Kidney (tissue), 14 donors: ENCODE results near the gene APOC1. TPM values are rescaled to one million over a fixed set of nuclear protein-coding genes. Genes with fewer than 3 reads are reported as not detected.

ENCODE experiments used
- DNase-seq, 5 donors: peaks; one replicate each; pipeline ENCODE4 v3.0.0-alpha.2; 2013 to 2020
- FAIRE-seq: peaks from 2 replicates; lab custom pipeline; 2012; peaks lifted over from hg19 to GRCh38; lab: Jason Lieb, UNC
- H3K27ac ChIP-seq, 2 donors: one replicate each; pipeline ENCODE4 v1.7.0; 2013; ENCODE audit warnings: low read depth in 2 of 2, low read length in 2 of 2, inconsistent platforms in 1 of 2
- H3K27me3 ChIP-seq: one replicate; pipeline ENCODE4 v1.7.1; 2013; ENCODE audit warnings: low read length, inconsistent platforms; ENCODE audit not compliant: control insufficient read depth, insufficient read depth
- H3K36me3 ChIP-seq, 3 donors: one replicate each; pipeline versions ENCODE4 v1.7.0 to v1.7.1; 2013; ENCODE audit warnings: low read length in 3 of 3, control low read depth in 1 of 3, inconsistent platforms in 1 of 3; ENCODE audit not compliant: insufficient read depth in 3 of 3, control insufficient read depth in 2 of 3
- H3K4me1 ChIP-seq, 3 donors: one replicate each; pipeline versions ENCODE4 v1.7.0 to v1.7.1; 2013; ENCODE audit warnings: low read length in 3 of 3, inconsistent platforms in 1 of 3, low read depth in 1 of 3; ENCODE audit not compliant: control insufficient read depth in 2 of 3, insufficient read depth in 2 of 3
- H3K4me3 ChIP-seq, 3 donors: one replicate each; pipeline versions ENCODE4 v1.7.0 to v1.8.1; 2013; ENCODE audit warnings: low read length in 3 of 3, control low read depth in 1 of 3, inconsistent platforms in 1 of 3
- H3K9ac ChIP-seq, 3 donors: one replicate each; pipeline versions ENCODE4 v1.7.0 to v1.7.1; 2013; ENCODE audit warnings: low read length in 3 of 3, control low read depth in 1 of 3, inconsistent platforms in 1 of 3
- H3K9me3 ChIP-seq, 3 donors: one replicate each; pipeline versions ENCODE4 v1.7.0 to v1.7.1; 2013; ENCODE audit warnings: low read length in 3 of 3, control low read depth in 1 of 3, inconsistent platforms in 1 of 3; ENCODE audit not compliant: control insufficient read depth in 2 of 3, insufficient read depth in 1 of 3
- intact Hi-C: fragments of 100-400 bp; cut with DNase I; formaldehyde crosslinking; loops from one replicate; pipeline ENCODE4 v1.11.1; 2022
- polyA plus RNA-seq: library from polyadenylated mRNA; stranded (reverse); fragments of 350-450 nt; fragmentation: Illumina TruSeq; extraction: RNeasy Lipid Tissue Mini Kit (QIAGEN cat#74804); gene quantifications from one replicate; pipeline ENCODE4 v1.2.3, GENCODE V29; 2014; ENCODE audit warnings: low read depth, low replicate concordance; ENCODE audit not compliant: insufficient read depth
- total RNA-seq: library from RNA; stranded (reverse); fragmentation: NEBNext Ultra II Directional; extraction: Animal tissue kit (Norgen Biotek cat#: 25700); gene quantifications from one replicate; pipeline ENCODE4 v1.2.1, GENCODE V29; 2021
- TF ChIP-seq, protein P1 (sequence below): IDR thresholded peaks from 3 replicates; pipeline ENCODE4 v1.5.1; 2012; ENCODE audit warnings: mild to moderate bottlenecking, moderate library complexity, borderline replicate concordance; ENCODE audit not compliant: insufficient read depth; ENCODE audit errors: extremely low read depth
- donor health status: control.
- donor health status: control.
- donor health status: control.
- donor health status: control.
- donor health status: control.
- donor health status: DM: yes; HTN: yes; CAD: no.
- donor health status: Normal renal cell carcinoma (clear cell type).

The APOC1 gene
- total and polyA plus RNA-seq, 2 donors from 2014 or later, result 11.8 to 16.7 TPM

DNA sequence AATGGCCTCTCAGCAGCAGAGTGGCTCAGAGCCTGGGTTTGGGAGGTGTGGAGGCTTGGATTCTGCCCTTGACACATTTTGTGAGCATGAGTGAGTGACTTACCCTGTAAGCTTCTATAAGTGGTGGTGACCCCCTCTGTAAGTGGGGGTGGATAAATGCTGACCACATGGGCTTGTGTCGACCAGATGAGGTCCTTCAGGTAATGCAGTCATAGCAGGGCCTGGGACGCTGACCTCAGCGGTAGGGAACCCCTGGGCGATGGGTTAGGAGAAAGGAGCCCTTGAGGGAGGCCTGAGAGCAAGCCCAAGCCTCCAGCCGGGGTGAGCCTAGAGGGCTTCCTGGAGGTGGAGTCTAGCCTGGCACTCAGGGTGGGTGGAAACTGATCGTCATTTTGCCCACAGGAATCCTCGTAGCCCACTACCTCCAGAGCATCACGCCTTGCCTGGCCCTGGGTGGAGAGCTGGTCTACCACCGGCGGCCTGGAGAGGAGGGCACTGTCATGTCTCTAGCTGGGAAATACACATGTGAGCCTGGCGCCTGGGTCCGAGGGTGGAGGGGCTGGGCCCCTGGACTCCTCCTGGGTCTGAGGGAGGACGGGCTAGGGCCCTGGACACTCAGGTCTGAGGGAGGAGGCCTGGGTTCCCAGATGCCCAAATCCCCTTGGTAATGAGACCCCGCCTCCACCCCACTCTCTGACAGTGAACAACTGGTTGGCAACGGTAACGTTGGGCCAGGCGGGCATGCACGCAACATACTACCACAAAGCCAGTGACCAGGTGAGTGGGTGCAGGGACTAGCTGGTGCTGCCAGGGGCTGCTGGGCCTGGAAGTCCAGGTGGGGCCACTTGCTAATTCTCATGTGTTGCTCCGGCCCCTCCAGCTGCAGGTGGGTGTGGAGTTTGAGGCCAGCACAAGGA lies 13.8 kb upstream of the APOC1 start:
- H3K9ac ChIP-seq, result no peak overlapping the region
- TF ChIP-seq, protein P1, sequence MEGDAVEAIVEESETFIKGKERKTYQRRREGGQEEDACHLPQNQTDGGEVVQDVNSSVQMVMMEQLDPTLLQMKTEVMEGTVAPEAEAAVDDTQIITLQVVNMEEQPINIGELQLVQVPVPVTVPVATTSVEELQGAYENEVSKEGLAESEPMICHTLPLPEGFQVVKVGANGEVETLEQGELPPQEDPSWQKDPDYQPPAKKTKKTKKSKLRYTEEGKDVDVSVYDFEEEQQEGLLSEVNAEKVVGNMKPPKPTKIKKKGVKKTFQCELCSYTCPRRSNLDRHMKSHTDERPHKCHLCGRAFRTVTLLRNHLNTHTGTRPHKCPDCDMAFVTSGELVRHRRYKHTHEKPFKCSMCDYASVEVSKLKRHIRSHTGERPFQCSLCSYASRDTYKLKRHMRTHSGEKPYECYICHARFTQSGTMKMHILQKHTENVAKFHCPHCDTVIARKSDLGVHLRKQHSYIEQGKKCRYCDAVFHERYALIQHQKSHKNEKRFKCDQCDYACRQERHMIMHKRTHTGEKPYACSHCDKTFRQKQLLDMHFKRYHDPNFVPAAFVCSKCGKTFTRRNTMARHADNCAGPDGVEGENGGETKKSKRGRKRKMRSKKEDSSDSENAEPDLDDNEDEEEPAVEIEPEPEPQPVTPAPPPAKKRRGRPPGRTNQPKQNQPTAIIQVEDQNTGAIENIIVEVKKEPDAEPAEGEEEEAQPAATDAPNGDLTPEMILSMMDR, result no peak
- no peak overlapping the region for H3K4me3 ChIP-seq
- no peak for DNase-seq
- H3K27ac ChIP-seq, result no peak overlapping the region
- no peaks in the 10 kb centered on the region for H3K9me3 ChIP-seq
- H3K4me1 ChIP-seq, result peaks cover 0 to 4% (median 0%) of the 10 kb centered on the region in 3 donors
- no peaks in the 10 kb centered on the region for H3K27me3 ChIP-seq
- no peak for FAIRE-seq
- intact Hi-C loops, result no loop called here
- H3K36me3 ChIP-seq, result peaks cover 0 to 10% (median 7%) of the 10 kb centered on the region in 3 donors

DNA sequence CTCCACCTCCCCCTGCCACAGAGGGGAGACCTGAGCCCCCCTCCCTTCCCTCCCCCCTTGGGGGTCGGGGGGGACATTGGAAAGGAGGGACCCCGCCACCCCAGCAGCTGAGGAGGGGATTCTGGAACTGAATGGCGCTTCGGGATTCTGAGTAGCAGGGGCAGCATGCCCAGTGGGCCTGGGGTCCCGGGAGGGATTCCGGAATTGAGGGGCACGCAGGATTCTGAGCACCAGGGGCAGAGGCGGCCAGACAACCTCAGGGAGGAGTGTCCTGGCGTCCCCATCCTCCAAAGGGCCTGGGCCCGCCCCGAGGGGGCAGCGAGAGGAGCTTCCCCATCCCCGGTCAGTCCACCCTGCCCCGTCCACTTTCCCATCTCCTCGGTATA lies 11.2 kb upstream of the APOC1 start:
- Histone ChIP-seq H3K4me3 (no peak overlapping the region), H3K4me1 (peaks cover 0 to 4% (median 0%) of the 10 kb centered on the region in 3 donors), H3K9me3 (no peaks in the 10 kb centered on the region), H3K36me3 (peaks cover 0 to 10% (median 3%) of the 10 kb centered on the region in 3 donors), H3K9ac (no peak overlapping the region), H3K27me3 (no peaks in the 10 kb centered on the region), H3K27ac (no peak overlapping the region)
- FAIRE-seq (no peak), DNase-seq (peak in 1 of 5 donors; percentile 63)
- intact Hi-C loops, result no loop called here
- TF ChIP-seq, protein P1, result no peak

DNA sequence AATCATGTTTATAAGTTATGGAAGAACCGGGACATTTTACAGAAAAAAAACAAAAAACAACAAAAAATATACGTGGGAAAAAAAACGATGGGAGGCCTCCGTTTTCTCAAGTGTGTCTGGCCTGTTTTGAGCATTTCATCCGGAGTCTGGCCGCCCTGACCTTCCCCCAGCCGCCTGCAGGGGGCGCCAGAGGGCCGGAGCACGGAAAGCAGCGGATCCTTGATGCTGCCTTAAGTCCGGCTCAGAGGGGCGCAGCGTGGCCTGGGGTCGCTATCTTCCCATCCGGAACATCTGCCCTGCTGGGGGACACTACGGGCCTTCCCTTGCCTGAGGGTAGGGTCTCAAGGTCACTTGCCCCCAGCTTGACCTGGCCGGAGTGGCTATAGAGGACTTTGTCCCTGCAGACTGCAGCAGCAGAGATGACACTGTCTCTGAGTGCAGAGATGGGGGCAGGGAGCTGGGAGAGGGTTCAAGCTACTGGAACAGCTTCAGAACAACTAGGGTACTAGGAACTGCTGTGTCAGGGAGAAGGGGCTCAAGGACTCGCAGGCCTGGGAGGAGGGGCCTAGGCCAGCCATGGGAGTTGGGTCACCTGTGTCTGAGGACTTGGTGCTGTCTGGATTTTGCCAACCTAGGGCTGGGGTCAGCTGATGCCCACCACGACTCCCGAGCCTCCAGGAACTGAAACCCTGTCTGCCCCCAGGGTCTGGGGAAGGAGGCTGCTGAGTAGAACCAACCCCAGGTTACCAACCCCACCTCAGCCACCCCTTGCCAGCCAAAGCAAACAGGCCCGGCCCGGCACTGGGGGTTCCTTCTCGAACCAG lies 10.6 kb upstream of the APOC1 start:
- Histone ChIP-seq H3K9ac (no peak overlapping the region), H3K36me3 (peaks cover 0 to 10% (median 3%) of the 10 kb centered on the region in 3 donors), H3K27ac (peak overlapping the region; percentile 18 to 61), H3K4me1 (peaks cover 0 to 4% (median 0%) of the 10 kb centered on the region in 3 donors), H3K4me3 (peak overlapping the region in 1 of 3 donors; percentile 86), H3K9me3 (no peaks in the 10 kb centered on the region), H3K27me3 (no peaks in the 10 kb centered on the region)
- DNase-seq (peak; percentile 77 to 87 (median 83)), FAIRE-seq (no peak)
- TF ChIP-seq, protein P1, result peak; percentile 96
- intact Hi-C loops, result no loop called here
